NCI-H2029 treated with DMSO at 0.1 percent for 48 hours (cell line): ENCODE results near the gene SLC25A43.

Source experiments
- DNase-seq: peaks from one replicate; lab custom pipeline; 2025; lab: John Stamatoyannopoulos, UW

The SLC25A43 gene

DNA sequence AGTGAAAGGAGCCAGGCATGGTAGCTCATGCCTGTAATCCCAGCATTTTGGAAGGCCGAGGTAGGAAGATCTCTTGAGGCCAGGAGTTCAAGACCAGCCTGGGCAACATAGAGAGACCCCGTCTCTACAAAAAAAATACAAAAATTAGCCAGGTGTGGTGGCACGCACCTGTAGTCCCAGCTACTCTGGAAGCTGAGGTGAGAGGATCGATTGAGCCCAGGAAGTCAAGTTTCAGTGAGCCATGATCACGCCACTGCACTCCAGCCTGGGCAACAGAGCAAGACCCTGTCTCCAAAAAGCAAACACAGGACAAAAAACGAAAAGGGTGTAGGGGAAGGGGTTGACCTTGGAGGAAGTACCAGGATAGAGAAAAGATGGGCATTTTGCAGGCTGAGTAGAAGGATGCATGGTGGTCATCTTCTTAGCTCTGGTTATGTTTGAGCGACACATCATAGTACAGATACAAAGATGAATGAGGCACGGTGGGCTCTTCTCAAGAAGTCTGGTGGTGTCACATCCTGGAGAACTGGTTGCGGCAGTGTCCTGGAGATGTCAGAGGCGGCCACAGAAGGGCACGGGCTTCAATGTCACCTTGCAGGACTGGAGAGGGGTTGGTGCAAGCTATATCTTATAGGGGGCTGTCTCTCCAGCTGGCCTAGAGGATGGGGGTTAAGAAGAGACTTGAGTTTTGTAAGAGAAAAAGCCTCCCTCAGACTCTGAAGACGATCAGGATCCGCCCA is 101.1 kb downstream of the SLC25A43 start:
- no peak for DNase-seq

DNA sequence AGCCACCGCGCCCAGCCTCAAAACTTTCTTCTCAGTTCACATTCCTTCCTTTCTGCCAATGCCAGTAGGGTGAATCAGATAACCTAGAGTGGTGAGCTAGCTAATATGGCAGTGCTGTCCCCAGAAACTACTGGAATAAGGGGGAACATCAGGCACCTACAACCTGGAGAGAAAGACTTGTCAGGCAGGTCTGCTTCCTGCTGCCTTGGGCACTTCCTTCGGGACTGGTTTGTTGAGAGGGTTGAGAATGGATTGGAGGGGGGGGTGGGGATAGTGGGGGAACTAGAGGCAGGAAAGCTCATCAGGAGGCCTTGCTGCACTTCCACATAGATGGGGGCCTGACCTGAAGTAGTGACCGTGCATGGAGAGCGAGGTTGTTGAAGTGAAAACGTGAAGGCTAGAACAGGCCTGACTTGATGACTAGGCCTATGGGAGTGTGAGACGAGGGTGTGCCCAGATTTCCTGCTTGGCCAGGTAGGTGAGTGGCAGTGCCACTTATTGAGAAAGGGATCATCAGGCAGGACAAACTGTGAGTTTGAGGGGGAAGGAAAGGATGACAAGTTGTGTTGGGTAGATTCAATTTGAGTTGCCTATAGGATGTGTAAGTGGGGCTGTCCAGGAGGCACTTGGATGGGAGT is 102.5 kb downstream of the SLC25A43 start:
- DNase-seq = no peak

DNA sequence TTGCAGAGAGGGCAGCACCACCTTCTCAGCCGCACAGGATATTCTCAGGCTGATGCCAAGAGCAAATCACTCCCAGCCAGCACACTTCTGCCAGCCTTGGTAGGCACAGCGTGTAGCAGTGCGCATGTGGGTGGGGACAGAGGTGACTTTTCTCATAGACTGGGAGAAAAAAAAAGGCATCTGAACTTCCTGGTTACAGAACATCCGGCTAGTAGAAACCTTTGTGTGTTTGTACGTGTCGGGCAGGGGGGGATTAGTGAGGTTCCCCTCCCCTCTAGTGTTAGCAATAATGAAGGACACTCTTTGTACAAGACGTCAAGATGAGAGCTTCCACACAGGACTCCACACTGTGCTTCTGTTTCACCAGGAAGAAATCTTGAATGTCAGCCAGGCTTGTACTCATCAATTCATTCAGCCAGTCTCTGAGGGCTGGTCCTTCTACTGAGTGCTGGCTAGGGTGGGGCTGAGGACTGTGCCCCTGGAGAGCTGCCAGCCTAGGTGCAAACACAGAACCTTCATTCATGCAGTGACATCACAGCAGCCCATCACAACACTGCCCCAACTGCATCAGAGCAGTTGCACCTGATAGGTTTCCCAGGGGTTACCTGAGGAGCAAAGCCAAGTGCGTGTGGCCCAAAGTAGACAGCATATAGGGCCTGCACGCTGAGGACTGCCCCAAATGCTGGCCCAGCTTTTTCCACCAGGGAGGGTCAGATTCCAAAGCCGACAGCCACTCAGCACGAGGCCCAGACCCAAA is 103.8 kb downstream of the SLC25A43 start:
- peak; percentile 88 for DNase-seq

DNA sequence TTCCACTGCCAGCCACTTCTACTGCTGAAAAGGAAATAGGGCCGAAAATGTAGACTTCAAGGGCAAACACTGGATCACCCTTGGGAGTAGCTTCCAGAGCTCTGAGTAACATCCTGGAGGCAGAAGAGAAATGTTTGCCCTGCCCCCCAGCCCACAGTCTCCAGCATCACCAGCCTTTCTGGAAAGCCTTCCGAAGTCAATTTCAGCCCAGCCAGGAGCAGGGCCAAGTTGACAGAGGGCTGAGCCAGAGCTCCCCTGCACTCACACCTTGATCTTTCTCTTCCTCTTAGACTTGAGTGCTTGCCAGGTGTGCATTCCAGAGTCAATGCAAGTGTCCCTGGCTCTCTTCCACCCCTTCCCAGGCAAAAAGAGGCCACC is 104.3 kb downstream of the SLC25A43 start:
- peak; percentile 38 for DNase-seq
